ENCODE results near the gene MKNK2.
A peak's percentile ranks its signal among the peaks of the same experiment; 100 is the strongest.
"Not testable (repeated sequence)": the region's sequence is repeated elsewhere in the genome, so short reads cannot be mapped to it uniquely, and the experiment has no call there.

The MKNK2 gene

DNA sequence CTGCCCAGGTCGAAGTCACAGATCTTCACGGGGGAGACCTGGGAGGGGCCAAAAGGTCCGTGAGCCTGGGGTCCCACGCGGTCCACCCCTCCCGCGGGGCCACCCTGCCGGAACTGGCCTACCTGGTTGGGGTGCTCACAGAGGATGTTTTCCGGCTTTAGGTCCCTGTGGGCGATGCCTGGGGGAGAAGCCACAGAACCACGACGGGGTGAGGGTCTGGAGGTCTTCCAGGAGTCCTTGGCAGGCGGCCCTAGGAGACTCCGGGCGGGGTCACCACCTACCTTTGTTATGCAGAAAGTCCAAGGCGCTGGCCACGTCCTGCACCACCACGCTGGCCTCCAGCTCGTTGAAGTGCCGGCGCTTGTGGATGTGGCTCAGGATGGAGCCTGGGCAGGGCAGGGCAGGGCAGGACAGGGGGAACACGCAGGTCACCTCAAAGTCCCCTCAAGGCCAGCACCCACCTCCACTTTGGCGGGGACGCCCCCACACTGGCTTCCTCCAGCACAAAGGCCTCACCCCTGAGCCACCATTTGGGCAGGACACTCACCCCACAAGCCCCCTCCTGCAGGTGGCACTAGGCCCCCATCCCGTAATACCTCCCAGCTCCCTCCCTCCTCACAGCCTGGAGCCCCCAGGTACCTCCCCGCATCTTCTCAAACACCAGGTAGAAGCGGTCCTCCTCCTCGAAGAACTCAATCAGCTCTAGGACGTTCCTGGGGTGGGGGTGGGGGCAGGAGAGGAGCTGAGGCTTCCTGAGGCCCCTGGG, 8.4 kb downstream of the MKNK2 start:
- no peak for DNase-seq

DNA sequence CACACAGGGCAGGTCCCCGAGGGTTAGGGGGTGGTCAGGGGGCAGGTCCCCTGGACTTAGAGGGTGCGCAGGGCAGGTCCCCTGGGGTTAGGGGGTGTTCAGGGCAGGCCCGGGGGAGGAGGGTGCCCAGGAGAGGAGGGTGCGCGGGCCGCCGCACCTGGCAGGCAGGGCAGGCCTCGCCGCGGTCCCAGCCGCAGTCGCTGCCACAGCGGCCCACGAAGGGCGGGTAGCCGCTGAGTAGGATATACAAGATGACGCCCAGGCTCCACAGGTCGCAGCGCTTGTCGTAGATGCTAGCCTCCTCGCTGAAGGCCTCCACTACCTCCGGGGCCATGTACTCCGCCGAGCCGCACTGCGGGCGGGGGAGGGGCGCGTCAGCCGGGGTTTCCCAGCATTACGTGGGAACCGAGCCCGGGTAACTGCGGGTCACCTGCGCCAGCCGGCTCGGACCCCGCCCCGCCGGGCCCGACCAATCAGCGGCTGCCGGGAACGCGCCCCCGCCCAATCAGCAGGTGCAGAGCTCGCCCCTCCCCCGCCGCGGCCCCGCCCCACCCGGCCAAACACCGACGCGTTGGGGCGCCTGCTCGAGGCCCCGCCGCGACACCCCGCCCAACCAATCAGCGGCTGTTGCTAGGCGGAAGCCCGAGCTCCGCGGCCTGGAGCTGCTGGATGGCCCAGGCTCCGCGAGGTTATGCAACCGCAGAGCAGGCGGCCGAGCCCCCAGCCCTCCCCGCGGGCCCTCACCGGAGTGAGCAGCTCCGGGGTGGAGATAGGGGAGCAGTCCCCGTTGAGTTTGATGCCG, 9.2 kb downstream of the MKNK2 start:
- DNase-seq, result peak; percentile 99

DNA sequence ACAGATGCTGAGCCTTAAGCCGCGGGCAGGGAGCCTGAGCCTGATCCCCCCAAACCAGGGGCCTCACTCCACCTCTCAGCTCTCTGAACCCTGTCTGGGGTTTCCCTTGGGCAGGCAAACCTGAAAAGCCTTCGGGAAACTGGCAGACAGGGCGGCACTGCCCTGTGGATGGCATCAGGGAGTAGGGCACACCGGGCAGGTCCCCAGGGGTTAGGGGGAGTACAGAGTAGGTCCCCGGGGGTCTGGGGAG, 9.7 kb downstream of the MKNK2 start:
- no peak for DNase-seq

DNA sequence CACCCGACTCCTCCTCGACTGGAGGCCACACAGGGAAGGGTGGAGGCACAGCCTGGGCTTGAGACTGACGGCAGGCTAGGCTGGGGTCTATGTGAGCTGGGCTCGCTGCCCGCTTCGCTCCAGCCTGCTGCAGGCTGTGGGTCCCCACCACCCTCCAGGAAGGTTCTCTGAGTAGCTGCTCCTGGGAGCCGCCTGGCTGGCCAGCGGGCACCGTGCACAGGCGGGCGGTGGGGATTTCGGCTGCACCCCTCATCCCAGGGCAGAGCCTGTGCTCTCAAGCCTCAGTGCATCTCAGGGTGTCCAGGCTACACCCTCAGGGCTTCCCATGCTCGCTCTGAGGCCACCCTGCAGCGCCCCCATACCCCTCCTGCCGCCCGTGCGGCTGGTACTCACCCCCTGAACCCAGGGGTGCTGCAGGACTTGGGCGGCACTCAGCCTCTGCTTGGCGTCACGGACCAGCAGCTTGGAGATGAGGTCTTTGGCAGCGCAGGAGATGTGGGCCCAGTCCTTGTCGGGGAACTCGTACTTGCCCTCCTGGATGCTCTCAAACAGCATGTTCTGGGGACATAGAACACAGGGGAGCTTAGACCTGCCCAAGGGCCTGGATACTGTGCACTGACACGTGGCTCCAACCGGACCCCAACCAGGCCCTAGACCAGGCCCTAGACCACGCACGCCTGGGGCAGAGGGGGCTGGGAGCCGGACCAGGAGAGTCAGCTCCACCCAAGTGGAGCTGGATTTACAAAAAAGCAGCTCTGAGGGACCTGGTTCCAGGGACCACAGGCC, 10.2 kb downstream of the MKNK2 start:
- DNase-seq, result no peak

DNA sequence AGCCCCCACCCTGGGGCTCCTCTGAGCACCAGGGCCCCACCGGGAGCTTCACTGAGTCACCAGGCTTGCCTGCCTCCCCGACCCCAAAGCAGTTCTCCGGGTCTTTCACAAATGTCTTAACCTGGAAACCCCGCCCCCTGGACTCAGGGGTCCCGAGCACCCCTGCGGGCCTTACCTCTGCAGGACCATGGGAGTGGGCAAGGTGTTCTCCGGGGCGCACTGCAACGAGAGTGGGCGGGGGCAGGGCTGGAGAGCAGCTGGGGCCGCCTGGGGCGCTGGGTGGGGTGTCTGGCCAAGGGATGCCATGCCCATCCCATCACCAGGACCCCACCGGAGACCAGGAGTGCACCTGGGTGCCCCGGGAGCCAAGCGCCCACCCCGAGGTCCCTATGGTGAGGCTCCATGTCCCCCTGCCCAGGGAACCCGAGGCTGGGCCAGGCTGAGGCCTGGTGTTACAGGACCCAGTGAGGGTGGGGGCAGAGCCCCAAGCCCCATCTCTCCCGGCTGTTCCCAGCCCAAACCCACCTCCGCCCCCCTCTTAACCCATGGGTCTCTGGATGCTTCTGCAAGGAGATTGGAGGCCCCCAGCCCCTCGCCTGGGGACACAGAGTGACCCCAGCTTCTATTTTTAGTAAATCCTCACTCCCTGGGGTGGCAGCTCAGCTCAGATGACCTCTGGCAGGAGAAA, 10.9 kb downstream of the MKNK2 start:
- no peak for DNase-seq

DNA sequence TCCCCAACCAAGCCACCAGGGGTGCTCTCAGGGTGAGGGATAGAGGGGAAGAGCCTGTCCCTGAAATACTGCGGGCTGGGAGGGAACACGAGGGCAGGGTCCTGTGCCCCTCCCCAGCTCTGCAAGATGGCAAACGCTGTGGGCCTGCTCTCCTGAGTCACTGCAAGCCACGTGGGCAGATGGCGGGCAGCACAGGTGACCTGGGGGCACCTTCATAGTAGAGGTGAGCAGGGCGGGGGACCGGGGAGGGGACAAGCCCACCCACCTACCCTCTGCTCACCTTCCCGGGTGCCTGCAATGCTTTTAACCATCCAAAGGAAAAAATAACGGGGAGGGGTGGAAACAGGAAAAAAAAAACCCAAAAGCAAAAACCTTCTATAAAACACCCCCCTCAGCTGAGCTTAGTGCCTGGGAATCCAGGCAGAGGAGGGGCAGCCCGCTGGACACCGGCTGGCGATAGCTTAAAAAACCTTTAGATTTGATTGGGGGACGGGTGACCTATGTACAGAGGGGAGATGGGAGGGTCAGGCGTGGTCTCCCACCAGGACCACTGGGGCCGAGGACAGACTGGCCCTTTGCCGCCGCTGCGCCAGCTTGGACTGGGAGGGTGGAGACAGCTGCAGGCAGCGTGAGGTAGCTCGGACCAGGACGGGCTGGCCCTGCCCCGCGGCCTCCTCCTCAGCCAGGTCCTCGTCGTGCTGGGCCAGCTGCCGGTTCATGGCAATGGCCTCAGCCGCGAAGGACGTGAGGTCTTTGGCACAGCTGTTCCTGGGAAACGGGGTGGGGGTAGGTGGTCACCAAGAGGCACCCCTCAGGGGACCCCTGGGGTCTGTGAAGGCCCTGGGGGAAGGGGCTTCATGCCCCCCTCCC, 11.7 kb downstream of the MKNK2 start:
- DNase-seq, result peak; percentile 33

DNA sequence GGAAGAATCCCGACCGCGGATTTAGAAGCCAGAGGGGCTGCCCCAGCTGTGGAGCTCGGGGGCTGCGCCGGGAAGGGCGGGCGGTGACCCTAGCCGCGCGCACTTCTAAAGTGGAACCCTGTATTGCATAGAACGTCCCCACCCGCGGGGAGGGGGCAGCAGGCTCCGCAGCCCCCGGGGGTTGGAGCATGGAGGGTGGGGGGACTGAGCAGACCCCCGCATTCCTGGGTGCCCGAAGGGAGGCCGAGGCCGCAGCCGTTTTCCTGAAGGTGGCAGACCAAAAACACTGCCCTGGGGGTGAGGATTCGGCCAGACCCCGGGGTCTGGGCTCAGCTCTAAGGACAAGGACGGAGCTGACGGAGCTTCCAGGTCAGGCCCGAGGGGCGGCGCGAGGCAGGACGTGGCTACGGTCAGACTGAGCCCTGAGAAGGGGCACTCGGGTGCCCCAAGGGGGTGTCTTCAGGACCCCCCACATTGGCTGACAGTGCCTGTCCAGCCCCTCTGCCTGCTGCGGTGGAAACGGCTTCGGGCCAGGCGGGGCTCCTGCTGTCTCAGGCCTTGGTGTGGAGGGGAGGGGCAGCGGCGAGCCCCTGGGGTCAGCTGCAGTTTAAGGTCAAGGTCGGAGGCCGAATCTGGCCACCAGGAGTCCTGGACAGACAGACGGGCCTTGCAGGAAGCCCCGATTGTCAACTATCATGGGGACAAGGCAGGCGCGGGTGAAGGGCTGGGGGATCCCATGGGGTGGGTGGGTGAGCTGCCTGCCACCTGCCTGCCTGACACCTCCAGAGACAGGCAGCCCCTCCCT, 12.6 kb downstream of the MKNK2 start:
- no peak for DNase-seq

DNA sequence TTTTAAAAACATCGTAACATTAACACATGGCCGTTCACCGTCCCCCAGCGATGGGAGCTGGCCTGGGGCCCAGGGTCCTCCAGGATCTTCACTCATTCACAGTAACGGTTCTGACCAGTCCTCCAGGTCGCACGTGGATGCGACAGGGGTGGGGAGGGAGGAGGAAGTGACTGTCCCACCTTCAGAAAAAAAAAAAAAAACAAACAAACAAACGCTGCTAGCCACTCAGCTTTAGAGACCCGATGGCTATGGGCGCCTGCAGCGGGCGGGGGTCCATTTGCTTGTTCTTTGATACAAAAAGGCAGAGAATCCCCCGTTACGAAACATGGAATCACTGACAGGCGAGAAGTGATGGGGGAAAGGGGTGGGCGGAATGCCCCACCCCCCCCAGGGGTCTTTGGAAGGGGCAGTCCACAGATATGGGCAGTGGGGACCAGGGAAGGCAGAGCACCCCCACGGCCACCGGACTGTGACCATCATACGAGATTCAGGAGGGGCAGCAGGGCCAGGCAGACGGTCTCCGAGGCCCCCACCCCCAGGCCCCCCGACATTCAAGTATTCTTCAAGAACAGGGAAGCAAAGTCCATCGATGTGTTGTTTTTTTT, 13.3 kb downstream of the MKNK2 start:
- no peak for DNase-seq

DNA sequence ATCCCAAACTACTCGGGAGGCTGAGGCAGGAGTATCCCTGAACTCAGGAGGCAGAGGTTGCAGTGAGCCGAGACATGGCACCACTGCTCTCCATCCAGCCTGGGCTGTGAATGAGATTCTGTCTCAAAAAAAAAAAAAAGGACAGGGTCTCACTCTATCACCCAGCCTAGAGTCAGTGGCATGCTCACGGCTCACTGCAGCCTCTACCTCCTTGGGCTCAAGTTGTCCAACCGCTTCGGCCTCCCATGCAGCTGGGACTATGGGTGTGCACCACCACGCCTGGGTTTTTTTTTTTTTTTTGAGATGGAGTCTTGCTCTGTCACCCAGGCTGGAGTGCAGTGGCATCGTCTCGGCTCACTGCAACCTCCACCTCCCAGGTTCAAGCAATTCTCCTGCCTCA, 14.6 kb downstream of the MKNK2 start:
- peak; percentile 16 for DNase-seq

DNA sequence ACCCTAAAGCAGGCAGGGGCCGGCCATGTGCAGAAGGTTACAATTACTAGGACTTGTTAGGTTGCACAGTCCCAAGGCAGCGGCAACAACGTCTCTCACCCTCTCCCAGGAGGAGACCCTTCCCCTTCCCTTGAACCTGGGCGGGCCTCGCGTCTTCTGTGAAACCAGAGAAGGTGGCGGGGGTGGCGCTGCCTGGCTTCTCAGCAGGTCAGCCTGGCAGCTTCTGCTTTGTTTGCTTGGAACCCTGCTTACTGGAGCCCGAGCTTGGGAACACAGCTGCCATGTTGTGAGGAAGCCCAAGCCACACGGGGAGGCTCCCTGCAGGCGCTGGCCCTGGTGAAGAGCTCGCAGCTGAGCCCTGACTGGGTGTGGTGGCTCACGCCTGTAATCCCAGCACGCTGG, 15.5 kb downstream of the MKNK2 start:
- DNase-seq, result no peak

DNA sequence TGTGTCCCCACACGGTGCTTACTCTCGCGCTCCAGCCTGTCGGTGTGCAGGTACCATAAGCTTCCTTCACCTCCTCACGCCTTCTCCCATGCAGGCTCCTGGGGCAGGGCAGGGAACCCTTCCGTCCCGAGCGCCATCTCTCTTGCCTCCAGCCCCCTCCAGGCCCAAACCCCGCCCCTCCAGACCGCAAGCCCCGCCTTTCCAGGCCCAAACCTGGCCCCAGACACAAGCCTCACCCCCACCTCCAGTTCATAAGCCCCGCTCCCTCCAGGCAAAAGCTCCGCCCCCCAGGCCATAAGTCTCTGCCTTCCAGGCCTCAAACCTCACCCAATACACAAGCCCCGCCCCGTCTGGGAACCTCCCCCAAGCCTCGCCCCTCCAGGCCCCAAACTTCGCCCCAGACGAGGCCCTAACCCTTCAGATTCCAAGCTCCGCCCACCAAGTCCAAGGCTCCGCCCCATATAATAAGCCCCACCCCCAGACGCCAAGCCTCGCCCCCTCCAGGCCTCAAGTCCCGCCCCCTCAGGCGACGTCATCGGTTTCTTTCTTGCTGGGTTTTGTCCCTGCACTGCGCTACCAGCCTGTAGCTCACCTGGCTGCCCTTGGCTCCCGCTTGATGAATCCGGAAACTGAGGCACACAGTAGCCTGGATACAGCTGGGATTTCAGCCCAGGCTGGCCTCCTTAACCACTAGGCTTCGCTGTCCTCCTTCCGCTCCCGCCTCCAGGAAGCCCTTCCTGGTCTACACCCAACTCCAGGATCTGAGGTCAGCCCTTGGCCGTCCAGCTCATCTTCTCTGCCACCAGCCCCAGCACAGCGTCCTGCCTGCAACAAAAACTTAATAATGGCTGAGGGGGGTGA, 16.1 kb downstream of the MKNK2 start:
- peak; percentile 77 for DNase-seq

DNA sequence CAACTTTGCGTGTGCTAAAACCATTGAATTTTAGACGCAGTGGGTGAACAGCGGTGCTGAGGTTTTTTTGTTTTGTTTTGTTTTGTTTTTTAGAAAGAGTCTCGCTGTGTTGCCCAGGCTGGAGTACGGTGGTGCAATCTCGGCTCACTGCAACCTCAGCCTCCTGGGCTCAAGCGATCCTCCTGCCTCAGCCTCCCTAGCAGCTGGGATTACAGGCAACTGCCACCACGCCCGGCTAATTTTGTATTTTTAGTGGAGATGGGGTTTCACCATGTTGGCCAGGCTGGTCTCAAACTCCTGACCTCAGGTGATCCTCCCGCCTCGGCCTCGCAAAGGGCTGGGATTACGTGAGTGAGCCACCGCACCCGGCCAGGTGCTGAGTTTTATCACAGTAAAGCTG, 16.8 kb downstream of the MKNK2 start:
- not testable (repeated sequence) for DNase-seq

DNA sequence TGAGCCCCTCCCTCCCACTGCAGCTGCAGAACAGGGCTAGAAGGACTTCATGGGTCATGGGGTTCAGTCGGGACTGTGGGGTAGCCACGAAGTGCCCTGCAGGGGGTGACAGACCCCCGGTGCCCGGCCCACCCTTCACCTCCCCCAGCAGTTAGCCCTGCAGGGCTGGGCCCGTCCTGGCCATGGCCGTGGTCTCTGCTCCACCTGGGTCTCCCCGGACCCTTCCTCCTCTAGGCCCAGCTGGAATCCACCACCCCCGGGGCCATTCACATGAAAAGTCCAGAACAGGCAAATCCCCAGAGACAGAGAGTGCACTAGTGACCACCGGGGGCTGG, 17.3 kb downstream of the MKNK2 start:
- DNase-seq, result no peak

DNA sequence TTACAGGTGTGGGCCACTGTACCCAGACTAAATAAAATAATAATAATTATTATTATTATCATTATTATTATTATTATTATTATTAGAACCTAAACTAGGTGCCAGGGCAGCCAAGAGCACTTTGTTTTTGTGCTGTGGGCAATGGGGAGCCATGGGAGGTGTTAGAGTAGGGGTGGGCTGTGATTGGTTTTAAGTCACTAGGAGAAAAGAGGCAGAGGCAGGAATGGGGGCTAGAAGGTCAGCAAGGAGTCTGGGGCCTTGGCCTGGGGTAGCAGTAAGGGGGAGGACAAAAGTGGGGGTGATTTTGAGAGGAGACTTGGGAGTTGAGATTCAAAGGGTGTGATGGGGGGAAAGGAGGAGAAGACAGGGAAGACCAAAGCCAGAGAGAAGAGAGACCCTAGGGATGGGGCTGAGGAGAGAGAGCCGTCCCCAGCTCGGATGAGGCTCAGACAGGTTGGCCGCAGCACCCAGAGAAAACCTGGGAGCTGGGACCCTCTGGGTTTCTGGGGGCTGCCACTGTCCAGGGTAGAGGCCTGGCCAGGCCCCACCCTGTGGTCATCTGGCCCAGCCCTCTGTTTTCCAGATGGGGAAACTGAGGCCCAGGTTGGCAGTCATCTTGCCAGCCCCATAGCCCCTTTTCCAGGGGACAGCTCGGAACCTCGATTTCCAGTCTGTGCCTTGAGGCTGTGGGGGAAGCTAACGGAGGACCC, 17.8 kb downstream of the MKNK2 start:
- no peak for DNase-seq

DNA sequence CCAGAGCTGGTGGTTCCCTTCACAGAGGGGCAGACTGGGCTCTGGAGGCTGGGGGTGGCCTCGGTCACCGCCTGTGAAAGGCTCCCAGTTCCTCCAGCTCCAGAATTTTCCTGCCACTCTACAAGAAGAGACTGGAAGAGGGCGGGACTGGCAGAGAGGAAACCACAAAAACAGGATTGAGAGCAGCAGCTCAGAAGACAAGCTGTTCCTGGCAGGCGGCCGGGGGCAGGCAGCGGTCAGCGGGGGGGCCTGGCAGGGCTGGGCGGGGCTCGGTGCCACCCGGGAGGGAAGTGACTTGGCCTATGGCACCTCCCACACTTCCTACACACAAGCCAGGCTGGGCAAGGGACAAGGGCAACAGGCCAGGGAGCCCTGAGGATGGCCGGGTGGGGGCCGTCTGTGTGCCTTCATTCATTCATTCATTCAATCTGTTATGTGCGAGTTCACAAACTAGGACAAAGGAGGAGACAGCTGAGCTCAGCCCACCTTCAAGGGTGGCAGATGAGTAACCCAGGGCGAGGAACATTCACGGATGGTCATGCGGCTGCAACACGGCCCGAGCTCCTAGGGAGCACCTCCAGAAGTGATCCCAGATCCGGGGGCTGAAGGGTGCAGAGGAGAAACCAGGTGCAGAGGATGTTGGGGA, 18.6 kb downstream of the MKNK2 start:
- peak; percentile 63 for DNase-seq

DNA sequence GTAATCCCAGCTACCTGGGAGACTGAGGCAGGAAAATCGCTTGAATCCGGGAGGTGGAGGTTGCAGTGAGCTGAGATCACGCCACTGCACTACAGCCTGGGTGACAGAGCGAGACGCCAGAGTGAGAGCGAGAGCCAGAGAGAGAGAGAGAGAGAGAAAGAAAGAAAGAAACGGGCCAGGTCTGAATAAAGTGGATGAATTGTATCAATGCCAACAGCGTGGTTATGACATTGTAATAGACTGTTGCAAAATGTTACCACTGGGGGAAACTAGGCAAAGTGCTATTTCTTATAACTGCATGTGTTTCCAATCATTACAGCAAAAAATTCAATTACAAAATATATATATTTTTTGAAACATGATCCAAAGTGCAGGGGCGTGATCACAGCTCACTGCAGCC, 23.7 kb downstream of the MKNK2 start:
- no peak for DNase-seq

DNA sequence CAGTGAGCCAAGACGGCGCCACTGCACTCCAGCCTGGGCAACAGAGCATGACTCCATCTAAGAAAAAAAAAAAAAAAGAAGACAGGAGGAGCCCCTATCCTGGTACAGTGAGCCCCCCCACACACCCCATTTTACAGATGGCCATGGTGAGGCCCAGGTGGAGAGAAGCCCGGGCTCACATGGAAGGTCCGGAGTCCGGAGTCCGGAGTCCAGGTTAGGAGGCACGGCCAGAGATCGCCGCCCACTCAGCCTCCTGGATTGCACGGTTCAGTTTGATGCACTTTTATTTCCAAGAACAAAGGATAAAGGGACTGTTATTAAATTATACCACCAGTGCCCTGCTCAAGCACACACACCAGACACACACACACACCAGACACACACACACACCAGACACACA, 24.3 kb downstream of the MKNK2 start:
- no peak for DNase-seq

DNA sequence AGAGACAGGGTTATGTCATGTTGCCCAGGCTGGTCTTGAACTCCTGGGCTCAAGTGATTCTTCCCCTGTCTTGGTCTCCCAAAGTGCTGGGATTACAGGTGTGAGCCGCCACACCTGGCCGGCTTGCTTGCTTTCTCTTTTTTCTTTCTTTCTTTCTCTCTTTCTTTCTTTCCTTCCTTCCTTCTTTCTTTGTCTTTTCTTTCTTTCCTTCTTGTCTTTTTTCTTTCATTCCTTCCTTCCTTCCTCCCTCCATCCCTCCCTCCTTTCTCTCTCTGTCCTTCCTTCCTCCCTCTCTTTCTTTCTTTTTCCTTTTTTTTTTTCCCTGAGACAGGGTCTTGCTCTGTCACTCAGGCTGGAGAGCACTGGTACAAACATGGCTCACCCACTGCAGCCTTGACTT, 28.8 kb downstream of the MKNK2 start:
- DNase-seq, result no peak

Measured in CD4-positive, alpha-beta T cell treated with Interleukin-17A for 1 hour (primary cell).